ENCODE results near the gene SLC25A23.

SLC25A23 gene

DNA sequence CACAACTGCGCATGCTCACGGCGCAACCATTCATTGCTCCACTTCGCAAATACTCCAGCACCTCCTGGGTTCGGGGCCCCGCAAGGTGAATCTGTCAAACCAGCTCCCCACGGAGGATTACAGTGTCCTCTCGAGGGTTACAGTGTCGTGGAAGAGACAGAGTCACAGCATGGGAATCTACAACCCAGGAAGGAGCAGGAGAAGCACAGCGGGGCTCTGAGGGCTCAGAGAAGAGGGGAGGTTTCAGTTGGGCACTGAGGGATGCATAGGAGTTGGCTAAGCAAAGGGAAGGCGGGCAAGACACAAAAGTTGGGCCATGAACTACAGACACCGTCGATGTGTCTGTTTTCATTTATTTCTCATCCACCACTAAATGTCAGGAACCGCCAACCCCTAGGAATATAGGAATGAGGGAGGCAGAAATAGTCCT lies 65.6 kb downstream of the SLC25A23 start:
- TF ChIP-seq POLR2A (IDR thresholded peaks at IDR 0.05; ENCODE audit: extremely low read depth, insufficient read length), result no peak
- TF ChIP-seq, protein P1, sequence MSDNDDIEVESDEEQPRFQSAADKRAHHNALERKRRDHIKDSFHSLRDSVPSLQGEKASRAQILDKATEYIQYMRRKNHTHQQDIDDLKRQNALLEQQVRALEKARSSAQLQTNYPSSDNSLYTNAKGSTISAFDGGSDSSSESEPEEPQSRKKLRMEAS (IDR thresholded peaks at IDR 0.05; ENCODE audit: low read depth, low read length), result no peak
- TF ChIP-seq, protein P2, sequence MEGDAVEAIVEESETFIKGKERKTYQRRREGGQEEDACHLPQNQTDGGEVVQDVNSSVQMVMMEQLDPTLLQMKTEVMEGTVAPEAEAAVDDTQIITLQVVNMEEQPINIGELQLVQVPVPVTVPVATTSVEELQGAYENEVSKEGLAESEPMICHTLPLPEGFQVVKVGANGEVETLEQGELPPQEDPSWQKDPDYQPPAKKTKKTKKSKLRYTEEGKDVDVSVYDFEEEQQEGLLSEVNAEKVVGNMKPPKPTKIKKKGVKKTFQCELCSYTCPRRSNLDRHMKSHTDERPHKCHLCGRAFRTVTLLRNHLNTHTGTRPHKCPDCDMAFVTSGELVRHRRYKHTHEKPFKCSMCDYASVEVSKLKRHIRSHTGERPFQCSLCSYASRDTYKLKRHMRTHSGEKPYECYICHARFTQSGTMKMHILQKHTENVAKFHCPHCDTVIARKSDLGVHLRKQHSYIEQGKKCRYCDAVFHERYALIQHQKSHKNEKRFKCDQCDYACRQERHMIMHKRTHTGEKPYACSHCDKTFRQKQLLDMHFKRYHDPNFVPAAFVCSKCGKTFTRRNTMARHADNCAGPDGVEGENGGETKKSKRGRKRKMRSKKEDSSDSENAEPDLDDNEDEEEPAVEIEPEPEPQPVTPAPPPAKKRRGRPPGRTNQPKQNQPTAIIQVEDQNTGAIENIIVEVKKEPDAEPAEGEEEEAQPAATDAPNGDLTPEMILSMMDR (IDR thresholded peaks at IDR 0.05; ENCODE audit: low read depth, low read length), result no peak
- TF ChIP-seq MYC (IDR thresholded peaks at IDR 0.05; ENCODE audit: low read depth, low read length), result no peak
- peak overlapping the region; percentile 82 for H3K4me3 ChIP-seq (ENCODE audit: low read depth, low read length)
- no peak for DNase-seq (ENCODE audit: low read depth)

DNA sequence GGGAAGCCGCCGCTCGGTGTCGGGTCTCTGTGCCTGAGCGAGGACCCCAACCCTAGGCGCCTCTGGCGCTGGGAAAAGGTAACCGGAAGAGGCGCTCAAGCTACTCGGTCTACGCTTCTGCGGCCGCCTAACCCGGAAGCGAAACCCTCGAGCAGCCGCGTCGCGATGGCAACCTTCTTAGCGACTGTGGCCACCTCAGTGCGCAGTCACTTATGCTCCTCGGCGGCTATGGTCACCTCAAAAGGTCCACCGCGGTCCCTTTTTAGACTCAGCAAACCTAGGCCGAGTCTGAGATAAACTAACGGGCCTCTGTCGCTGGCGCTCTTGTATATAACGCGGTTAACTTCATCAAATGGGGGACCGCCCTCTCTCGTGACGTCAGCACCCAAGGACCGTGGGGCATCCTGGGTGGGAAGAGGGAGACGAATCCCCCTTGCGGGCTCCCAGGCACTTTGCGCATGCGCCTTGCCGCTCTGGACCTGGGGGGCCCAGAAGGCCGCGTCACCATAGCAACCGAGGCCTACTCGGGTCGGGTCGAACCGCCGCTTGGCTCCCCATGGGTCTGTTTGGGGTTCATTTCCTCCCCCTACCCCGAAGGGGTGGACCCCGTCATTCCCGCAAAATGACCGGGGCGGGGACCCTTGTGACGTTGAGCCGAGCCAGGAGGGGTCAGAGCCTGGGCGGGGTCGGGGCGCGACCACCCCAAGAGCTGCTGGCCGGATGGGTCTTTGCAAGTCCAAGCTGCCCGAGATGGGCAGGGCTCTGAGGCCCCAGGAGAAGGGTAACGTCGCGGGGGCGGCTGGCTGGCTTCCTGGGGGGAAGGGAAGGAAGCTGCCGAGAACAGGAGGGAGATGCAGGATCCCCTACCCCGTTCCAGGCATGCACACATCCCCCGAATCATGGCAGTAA lies 66.3 kb downstream of the SLC25A23 start, which contains the start of gene GTF2F1:
Gene GTF2F1, minus strand, starts transcription at position 91 of the 909 bp plus-strand sequence. CDS start 169 bp downstream, outside the sequence.
- TF ChIP-seq, protein P2 (IDR thresholded peaks at IDR 0.05; ENCODE audit: low read depth, low read length), result no peak
- TF ChIP-seq, protein P1 (IDR thresholded peaks at IDR 0.05; ENCODE audit: low read depth, low read length), result peak; percentile 79
- TF ChIP-seq POLR2A (IDR thresholded peaks at IDR 0.05; ENCODE audit: extremely low read depth, insufficient read length) (peak; percentile 43), MYC (IDR thresholded peaks at IDR 0.05; ENCODE audit: low read depth, low read length) (peak; percentile 75)
- DNase-seq (ENCODE audit: low read depth), result peak; percentile 90
- H3K4me3 ChIP-seq (ENCODE audit: low read depth, low read length), result peak within 1 kb of the TSS; percentile 82

DNA sequence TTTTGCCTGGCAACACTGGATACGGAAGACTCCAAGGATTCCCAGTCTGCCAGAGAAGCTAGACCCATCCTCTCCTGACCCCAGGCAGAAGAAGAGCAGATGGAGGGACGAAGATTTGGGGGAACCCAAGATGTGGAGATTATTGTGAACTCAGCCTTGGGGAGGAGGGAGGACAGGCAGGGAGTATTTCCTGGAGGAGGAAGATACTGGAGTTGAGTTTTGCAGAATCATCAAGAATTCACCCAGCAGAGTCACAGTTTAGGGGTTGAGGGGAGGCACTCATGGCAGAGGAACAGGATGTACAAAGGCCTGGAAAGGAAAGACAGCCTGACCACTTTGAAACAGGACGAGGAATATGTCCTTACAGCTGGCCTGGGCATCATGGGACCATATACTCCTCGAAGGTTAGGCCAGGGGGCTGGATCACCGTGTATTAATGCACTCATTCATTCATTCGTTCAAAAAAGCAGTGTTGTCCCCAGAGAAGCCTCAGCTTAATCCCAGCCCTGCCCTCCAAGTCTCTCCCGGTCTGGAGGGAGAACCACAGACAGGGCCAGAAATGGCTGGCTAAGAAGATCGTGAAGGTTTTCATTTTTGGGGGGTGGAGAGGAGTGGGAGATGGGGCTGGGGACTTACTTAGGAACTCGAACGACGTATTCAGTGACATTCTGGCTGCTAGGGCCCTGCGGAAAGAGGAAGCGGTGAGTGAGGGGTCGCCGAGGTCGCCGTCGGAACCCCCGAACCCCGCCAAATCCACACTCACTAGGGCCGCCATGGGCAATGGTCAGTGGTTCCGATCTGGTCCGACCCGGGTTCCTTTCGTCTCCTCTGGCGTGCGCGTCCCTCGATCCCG lies 67.1 kb downstream of the SLC25A23 start:
- H3K4me3 ChIP-seq (ENCODE audit: low read depth, low read length), result peak overlapping the region; percentile 82
- DNase-seq (ENCODE audit: low read depth), result no peak
- TF ChIP-seq, protein P2 (IDR thresholded peaks at IDR 0.05; ENCODE audit: low read depth, low read length), result no peak
- TF ChIP-seq, protein P1 (IDR thresholded peaks at IDR 0.05; ENCODE audit: low read depth, low read length), result no peak
- TF ChIP-seq MYC (IDR thresholded peaks at IDR 0.05; ENCODE audit: low read depth, low read length) (no peak), POLR2A (IDR thresholded peaks at IDR 0.05; ENCODE audit: extremely low read depth, insufficient read length) (no peak)
